NT2/D1 (cell line): ENCODE results near the gene MGAM2.

Experiments used
- SUZ12 ChIP-seq: IDR thresholded peaks from 2 replicates; pipeline ENCODE4 v1.6.1; 2011; ENCODE audit not compliant: insufficient read length, insufficient read depth; ENCODE audit errors: extremely low read depth
- YY1 ChIP-seq: IDR thresholded peaks from 2 replicates; pipeline ENCODE4 v1.6.1; 2011; ENCODE audit not compliant: insufficient read length, insufficient read depth
- ZNF274 ChIP-seq: IDR thresholded peaks from 2 replicates; pipeline ENCODE4 v1.6.1; 2011; ENCODE audit warnings: mild to moderate bottlenecking, low read depth, low read length

GRCh38 chr7:142091961-142092360 lies 19.6 kb upstream of the MGAM2 start:
- TF ChIP-seq SUZ12 = no peak
- TF ChIP-seq YY1 = no peak
- TF ChIP-seq ZNF274 = no peak
